GM12891 (cell line): Measurements from ENCODE around the gene HOXB1.

Experiments used
- DNase-seq: peaks from one replicate; pipeline ENCODE4 v3.0.0; 2011; ENCODE audit warnings: low spot score; ENCODE audit not compliant: insufficient read length
- FAIRE-seq: peaks from 2 replicates; lab custom pipeline; 2011; peaks lifted over from hg19 to GRCh38; lab: Jason Lieb, UNC
- PAX5 ChIP-seq: IDR thresholded peaks from 2 replicates; pipeline ENCODE4 v1.6.1; 2011; ENCODE audit warnings: low read length, moderate library complexity, mild to moderate bottlenecking; ENCODE audit not compliant: insufficient read depth, severe bottlenecking
- POLR2A ChIP-seq: IDR thresholded peaks from 2 replicates; pipeline ENCODE4 v1.6.1; 2011; ENCODE audit warnings: low read depth, low read length, control low read depth
- POLR2AphosphoS5 ChIP-seq: IDR thresholded peaks from 2 replicates; pipeline ENCODE4 v1.6.1; 2011; ENCODE audit warnings: low read depth, low read length, control low read depth
- POU2F2 ChIP-seq: IDR thresholded peaks from 2 replicates; pipeline ENCODE4 v1.6.1; 2011; ENCODE audit warnings: low read depth, mild to moderate bottlenecking, control low read depth, low read length, moderate library complexity
- SPI1 ChIP-seq: IDR thresholded peaks from 2 replicates; pipeline ENCODE4 v1.6.1; 2011; ENCODE audit warnings: low read depth, low read length, control low read depth
- TAF1 ChIP-seq: IDR thresholded peaks from 2 replicates; pipeline ENCODE4 v1.6.1; 2011; ENCODE audit warnings: low read depth, low read length, control low read depth

The HOXB1 gene

GRCh38 chr17:48532261-48532660 lies 1.4 kb upstream of the HOXB1 start:
- TF ChIP-seq POU2F2 = no peak
- no peak for TF ChIP-seq PAX5
- TF ChIP-seq POLR2A = no peak
- TF ChIP-seq POLR2AphosphoS5 = no peak
- TF ChIP-seq TAF1 = no peak
- no peak for DNase-seq

GRCh38 chr17:48530208-48530886 lies 464 bp downstream of the HOXB1 start:
- DNase-seq = no peak
- FAIRE-seq = no peak
- TF ChIP-seq TAF1 = no peak
- no peak for TF ChIP-seq POLR2A
- no peak for TF ChIP-seq POU2F2
- no peak for TF ChIP-seq PAX5
- no peak for TF ChIP-seq SPI1

More at GRCh38 chr17:48532261-48532660, 1.4 kb upstream of the HOXB1 start:
- FAIRE-seq = no peak

DNA sequence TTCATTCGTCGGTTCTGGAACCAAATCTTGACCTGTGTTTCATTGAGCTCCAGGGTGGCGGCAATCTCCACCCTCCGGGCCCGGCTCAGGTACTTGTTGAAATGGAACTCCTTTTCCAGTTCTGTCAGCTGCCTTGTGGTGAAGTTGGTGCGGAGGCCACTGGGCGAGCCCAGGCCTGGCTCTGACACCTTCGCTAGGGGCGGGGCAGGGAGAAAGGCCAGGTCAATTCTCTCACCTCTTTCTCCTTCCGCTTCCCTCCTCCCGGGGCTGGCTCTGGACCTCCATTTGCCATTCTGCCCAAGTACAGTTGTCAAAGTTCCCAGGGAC lies 1.2 kb downstream of the HOXB1 start:
- no peak for TF ChIP-seq POLR2A
- no peak for TF ChIP-seq POLR2AphosphoS5
- TF ChIP-seq POU2F2 = no peak
- no peak for TF ChIP-seq TAF1
- no peak for TF ChIP-seq SPI1
- no peak for TF ChIP-seq PAX5
- FAIRE-seq = no peak
- no peak for DNase-seq

- DNase-seq (no peak), FAIRE-seq (no peak)
- TF ChIP-seq POLR2AphosphoS5 (no peak), POU2F2 (no peak), POLR2A (no peak), PAX5 (no peak), SPI1 (no peak), TAF1 (no peak)
Measured at GRCh38 chr17:48528936-48529682, 1.7 kb downstream of the HOXB1 start.

DNA sequence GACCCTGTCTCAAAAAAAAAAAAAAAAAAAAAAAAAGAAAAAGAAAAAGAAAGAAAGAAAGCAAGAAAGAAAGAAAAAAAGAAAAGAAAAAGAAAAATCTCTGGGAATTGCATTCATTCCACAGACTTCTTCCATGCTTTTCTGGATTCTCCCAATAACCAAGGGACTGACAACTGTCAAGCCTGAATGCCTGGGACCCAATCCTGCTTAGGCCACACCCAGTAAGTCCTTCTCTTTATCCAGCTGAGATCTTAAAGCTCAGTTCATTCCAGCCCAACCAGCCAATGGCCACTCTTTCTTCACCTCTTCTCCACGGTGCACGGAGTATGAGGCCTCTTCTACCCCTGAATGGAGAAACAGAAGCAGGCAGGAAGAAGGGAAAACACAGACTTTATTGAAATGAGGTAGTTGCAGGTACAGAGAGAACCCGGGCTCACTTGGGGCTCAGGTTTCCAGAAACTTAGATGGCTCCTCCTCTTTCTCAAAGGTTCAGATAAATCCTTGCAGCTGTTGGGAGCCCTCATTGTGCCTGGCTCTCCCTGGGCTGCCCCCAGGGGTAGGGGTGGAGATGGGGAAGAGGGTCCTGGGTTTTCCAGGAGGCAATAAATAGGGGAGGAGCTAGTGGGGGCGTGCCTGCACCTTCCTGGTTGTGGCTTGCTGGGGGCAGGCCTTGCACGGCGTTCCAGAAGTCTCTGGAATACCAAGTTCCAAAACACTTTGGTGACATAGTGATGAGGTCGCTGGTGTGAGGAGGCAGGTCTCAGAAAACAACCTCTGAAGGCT lies 2.5 kb downstream of the HOXB1 start:
- FAIRE-seq (no peak), DNase-seq (no peak)
- TF ChIP-seq POLR2AphosphoS5 (no peak), PAX5 (no peak), TAF1 (no peak)

DNA sequence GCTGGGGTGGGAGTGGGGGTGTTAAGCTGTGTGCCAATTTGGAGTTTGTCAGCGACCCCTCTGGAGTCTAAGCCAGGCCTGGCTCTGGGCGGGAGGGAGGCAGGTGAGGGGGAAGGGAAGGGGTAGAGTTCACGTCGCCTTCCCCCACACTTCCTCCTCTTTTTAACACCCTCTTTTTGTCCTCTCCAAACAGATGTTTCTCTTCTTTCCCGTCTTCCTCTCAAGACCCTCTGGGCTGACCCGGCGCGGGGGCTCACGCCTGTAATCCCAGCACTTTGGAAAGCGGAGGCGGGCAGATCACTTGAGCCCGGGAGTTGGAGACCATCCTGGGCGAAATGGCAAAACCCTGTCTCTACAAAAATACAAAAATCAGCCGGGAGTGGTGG lies 3.3 kb downstream of the HOXB1 start:
- DNase-seq (no peak), FAIRE-seq (no peak)

GRCh38 chr17:48526608-48527546 lies 3.9 kb downstream of the HOXB1 start:
- no peak for DNase-seq
- no peak for TF ChIP-seq POU2F2
- TF ChIP-seq PAX5 = no peak
- TF ChIP-seq POLR2A = no peak
- TF ChIP-seq SPI1 = no peak
- no peak for TF ChIP-seq TAF1
- no peak for TF ChIP-seq POLR2AphosphoS5
- no peak for FAIRE-seq

More for the DNA sequence above, 3.3 kb downstream of the HOXB1 start:
- TF ChIP-seq POLR2AphosphoS5 (no peak), PAX5 (no peak), POLR2A (no peak), SPI1 (no peak), POU2F2 (no peak), TAF1 (no peak)

DNA sequence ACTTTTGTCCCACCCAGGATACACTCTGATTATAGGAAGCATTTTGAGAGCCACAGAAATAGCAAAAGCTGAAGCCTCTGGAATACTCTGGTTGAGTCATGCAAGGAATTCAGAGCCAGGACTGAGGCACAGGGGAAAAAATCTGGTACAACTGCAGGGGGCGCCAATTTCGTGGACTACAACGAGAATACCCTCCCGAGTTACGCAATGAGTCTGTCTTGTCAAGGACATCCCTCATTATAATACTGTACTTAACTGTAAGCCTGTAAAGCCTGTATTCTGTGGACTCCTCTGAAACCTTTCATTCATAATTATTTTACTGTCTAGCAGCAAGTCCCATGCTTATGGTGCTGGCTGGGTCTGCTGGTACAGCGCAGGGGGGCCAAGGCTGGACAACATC lies 7.8 kb downstream of the HOXB1 start:
- TF ChIP-seq TAF1 (no peak), SPI1 (no peak), POLR2A (no peak), POLR2AphosphoS5 (no peak), PAX5 (no peak), POU2F2 (no peak)
- FAIRE-seq (no peak), DNase-seq (no peak)

- no peak for TF ChIP-seq POLR2A
- no peak for TF ChIP-seq PAX5
- TF ChIP-seq POLR2AphosphoS5 = no peak
- TF ChIP-seq SPI1 = no peak
- TF ChIP-seq TAF1 = no peak
- TF ChIP-seq POU2F2 = no peak
- no peak for DNase-seq
- FAIRE-seq = no peak
Measured at GRCh38 chr17:48522031-48522653, 8.7 kb downstream of the HOXB1 start.
